ENCODE measurements around the gene PNKD.

DNA sequence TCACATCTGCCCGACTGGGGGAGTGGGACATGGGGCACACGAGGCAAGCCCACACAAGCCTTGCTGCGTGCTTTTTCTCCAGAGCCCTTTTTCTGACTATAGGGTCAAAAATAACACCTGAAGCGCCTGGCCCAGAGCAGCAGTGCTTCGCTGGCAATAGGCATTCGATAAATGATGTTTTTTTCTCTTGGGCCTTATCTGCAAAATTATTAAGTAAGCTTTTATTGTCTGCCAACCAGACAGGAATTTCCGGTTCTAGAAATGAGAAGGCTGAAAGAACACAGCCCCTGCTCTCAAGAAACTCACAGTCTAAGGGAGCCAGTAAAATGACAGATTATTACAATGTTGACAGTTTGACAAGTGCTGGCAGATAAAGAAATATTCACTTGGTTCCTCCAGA, 24.7 kb downstream of the PNKD start:
- TF ChIP-seq, protein P1, sequence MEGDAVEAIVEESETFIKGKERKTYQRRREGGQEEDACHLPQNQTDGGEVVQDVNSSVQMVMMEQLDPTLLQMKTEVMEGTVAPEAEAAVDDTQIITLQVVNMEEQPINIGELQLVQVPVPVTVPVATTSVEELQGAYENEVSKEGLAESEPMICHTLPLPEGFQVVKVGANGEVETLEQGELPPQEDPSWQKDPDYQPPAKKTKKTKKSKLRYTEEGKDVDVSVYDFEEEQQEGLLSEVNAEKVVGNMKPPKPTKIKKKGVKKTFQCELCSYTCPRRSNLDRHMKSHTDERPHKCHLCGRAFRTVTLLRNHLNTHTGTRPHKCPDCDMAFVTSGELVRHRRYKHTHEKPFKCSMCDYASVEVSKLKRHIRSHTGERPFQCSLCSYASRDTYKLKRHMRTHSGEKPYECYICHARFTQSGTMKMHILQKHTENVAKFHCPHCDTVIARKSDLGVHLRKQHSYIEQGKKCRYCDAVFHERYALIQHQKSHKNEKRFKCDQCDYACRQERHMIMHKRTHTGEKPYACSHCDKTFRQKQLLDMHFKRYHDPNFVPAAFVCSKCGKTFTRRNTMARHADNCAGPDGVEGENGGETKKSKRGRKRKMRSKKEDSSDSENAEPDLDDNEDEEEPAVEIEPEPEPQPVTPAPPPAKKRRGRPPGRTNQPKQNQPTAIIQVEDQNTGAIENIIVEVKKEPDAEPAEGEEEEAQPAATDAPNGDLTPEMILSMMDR (IDR thresholded peaks at IDR 0.05; ENCODE audit: low read depth, low read length, poor library complexity, severe bottlenecking): no peak
- no peak for TF ChIP-seq EZH2phosphoT487 (IDR thresholded peaks at IDR 0.05; ENCODE audit: borderline replicate concordance, low read length)
